ENCODE results near the gene IQSEC3. TPM values are rescaled to one million over a fixed set of nuclear protein-coding genes. Genes with fewer than 3 reads are reported as not detected.

The IQSEC3 gene
- total and polyA plus RNA-seq, 2 of the 13 experiments (the other 11 are each of a cell fraction or from before 2014, with no cell fraction given): not detected

GRCh38 chr12:128079-128478, 61.5 kb downstream of the IQSEC3 start:
- Histone ChIP-seq H3K9me3 (ENCODE audit: low read length) (no peaks in the 10 kb centered on the region), H3K79me2 (ENCODE audit: insufficient read depth, low read length) (no peaks in the 10 kb centered on the region), H4K20me1 (ENCODE audit: insufficient read depth, low read length) (no peaks in the 10 kb centered on the region), H3K27me3 (ENCODE audit: control insufficient read depth in 1 of 2, insufficient read depth in 2 of 2, low read length in 2 of 2) (peaks cover 0 to 31% of the 10 kb centered on the region in 2 experiments; a peak in 3 of 5 replicates), H3K4me1 (ENCODE audit: insufficient read depth, low read length) (no peaks in the 10 kb centered on the region), H3K27ac (ENCODE audit: extremely low read length, insufficient read depth, low read length) (no peak overlapping the region), H2AFZ (ENCODE audit: low read length) (no peak overlapping the region), H3K4me3 (replicated peaks in 1 of 3; ENCODE audit: insufficient read depth in 1 of 3, low read depth in 2 of 3, low read length in 3 of 3) (no peak overlapping the region), H3K36me3 (replicated peaks in 1 of 2; ENCODE audit: control insufficient read depth in 1 of 2, insufficient read depth in 2 of 2, low read length in 2 of 2) (no peaks in the 10 kb centered on the region), H3K9ac (ENCODE audit: insufficient read depth, low read depth, low read length) (no peak overlapping the region), H3K4me2 (ENCODE audit: low read depth, low read length) (no peak overlapping the region)
- CTCF ChIA-PET (ENCODE audit: low intra/inter-chr PET ratio, low total read pairs): no interaction called here
- WGBS (ENCODE audit: low lambda C conversion rate): 61% methylated on average over 5 of the region's 5 CpGs
- in situ Hi-C loops (cut with HindIII; ENCODE audit: extremely low pct_ligation_motif_present, low pct_unique_long_range_greater_than_20kb) (no loop called here), intact Hi-C loops (cut with micrococcal nuclease; ENCODE audit: unreplicated experiment) (no loop called here)
- BruUV-seq (replicated peaks): no TSS peak
- POLR2A ChIA-PET: no interaction called here
- DNase-seq (ENCODE audit: low spot score) (no peak), FAIRE-seq (no peak), ATAC-seq (no peak)
- TF ChIP-seq ZBTB40 (IDR thresholded peaks at IDR 0.05) (no peak), ZBTB40 (CRISPR knock-in tag; IDR thresholded peaks at IDR 0.05) (no peak), NFRKB (IDR thresholded peaks at IDR 0.05) (no peak)
